Measurements from ENCODE around the gene ZNF761.

DNA sequence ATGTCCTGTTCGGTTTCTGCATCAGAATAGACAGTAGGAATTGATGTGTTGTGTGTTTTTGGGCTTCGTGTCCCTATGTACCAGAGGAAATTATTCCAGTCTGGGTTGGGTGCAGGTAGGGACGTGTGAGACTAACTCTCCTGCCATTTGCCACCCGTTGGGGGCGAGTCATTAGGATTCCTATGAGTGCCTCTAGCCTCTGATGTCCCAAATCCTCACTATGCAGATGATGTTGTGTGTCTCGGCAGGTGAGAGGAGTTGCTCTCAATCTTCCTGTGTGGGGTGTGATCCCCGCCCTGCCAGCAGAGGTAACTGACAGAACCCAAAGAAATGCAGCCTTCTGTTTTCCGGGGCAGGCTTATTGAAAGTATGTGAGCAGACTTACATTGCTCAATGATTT lies 74.9 kb downstream of the ZNF761 start:
- no peak for TF ChIP-seq CTCF (IDR thresholded peaks at IDR 0.05)
- TF ChIP-seq POLR2A (IDR thresholded peaks at IDR 0.05): no peak
